GM10248 (cell line): ENCODE results near the gene SLC6A11.

Experiments
- CTCF ChIA-PET: fragments of 300-600 bp; sonication (Branson Sonifier 250); formaldehyde crosslinking; extraction: SDS; loops from one replicate; lab custom pipeline; 2021; ENCODE audit warnings: antibody characterized with exemption; lab: Yijun Ruan, JAX
- POLR2A ChIA-PET: fragments of 350-650 bp; sonication (Branson Sonifier 250); formaldehyde crosslinking; extraction: SDS; loops from one replicate; lab custom pipeline; 2020; ENCODE audit warnings: antibody characterized with exemption; lab: Yijun Ruan, JAX
- DNase-seq: peaks from one replicate; pipeline ENCODE4 v3.0.0; 2012; ENCODE audit errors: extremely low spot score
- TF ChIP-seq, protein P1 (sequence below): IDR thresholded peaks from 2 replicates; pipeline ENCODE4 v1.5.1; 2012; ENCODE audit warnings: mild to moderate bottlenecking, low read depth; ENCODE audit errors: extremely low read depth, missing control alignments, control extremely low read depth

The SLC6A11 gene

DNA sequence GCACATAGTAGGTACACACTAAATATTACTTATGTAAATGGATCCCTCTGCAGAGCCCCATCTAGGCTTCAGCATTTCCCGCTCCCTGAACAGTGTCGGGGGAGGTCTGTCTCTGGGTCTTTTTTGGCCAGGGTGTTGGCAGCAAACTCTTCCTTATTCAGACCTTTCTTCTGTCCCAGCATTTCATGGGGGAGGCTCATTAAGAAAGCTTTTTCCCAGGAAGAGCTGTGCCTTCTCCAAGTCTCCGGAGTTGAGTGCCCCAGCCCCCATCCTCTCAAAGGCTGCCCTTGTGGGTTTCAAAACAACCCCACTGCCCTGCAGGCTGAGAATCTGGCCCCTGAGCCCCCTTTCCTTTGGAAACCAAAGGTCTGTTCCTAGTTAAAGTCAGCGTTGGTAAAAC lies 25.1 kb downstream of the SLC6A11 start:
- DNase-seq = no peak
- TF ChIP-seq, protein P1, sequence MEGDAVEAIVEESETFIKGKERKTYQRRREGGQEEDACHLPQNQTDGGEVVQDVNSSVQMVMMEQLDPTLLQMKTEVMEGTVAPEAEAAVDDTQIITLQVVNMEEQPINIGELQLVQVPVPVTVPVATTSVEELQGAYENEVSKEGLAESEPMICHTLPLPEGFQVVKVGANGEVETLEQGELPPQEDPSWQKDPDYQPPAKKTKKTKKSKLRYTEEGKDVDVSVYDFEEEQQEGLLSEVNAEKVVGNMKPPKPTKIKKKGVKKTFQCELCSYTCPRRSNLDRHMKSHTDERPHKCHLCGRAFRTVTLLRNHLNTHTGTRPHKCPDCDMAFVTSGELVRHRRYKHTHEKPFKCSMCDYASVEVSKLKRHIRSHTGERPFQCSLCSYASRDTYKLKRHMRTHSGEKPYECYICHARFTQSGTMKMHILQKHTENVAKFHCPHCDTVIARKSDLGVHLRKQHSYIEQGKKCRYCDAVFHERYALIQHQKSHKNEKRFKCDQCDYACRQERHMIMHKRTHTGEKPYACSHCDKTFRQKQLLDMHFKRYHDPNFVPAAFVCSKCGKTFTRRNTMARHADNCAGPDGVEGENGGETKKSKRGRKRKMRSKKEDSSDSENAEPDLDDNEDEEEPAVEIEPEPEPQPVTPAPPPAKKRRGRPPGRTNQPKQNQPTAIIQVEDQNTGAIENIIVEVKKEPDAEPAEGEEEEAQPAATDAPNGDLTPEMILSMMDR = no peak
- POLR2A ChIA-PET = no interaction called here
- CTCF ChIA-PET = interaction anchor here (1.0 kb wide), 1 partner anchor 11 kb away, joined by 3 read pairs; no protein-coding TSS in a partner anchor

DNA sequence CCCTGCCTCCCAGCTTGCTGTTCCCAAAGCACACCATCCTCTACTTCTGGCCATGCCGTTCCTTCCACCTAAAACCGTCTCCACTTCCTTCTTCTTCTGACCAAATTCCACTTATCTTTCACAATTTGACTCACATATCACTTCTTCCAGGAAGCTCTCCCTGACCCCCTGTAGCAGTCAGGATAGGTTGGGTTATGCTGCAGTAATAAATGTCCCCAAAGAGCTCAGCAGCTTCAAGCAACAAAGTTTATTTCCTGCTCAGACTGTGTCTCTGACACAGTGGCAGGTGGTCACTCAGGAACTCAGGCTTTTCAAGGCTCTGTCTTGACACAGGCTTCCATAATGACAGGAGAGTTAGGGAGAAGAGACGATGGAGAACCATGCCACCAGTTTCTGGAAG lies 27.4 kb downstream of the SLC6A11 start:
- POLR2A ChIA-PET = no interaction called here
- no peak for DNase-seq
- CTCF ChIA-PET = interaction anchor here (1.1 to 1.2 kb wide), 2 partner anchors 12 to 105 kb away, joined by 3 to 4 read pairs; no protein-coding TSS in a partner anchor
- TF ChIP-seq, protein P1 = no peak

DNA sequence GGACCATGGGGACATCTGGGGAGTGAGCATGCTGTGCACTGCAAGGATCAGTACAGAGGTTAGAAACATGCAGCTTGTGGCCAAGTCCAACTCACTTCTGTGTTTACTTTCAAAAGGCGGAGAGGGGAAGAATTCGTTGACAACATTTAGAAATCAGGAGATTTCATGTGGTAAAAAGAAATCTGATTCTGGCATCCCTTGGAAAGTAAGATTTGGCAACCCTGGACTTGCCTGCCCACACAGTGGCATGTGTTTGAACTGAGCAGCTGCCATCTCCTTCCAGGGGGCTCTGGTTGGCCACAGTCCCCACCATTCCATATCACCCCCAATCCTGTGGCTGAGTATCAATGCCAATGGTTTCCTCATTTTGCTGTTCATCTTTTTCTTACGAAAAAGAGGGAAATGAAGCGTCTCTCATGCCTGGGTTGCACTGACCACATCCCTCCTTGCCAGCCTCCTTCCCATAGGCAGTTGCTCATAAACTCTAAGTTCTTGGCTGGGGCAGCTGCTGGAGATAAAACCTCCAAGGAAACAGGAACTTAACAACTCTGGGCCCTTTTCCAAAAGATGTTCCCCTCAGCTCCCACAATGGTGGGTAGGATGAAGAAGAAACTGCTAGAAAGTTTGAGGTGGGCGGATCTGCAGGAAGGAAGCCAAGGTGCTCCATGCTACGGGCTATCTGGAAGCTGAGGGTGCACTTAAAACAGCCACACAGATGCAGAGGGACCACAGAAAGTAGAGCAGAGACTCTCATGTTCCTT lies 29.2 kb downstream of the SLC6A11 start:
- CTCF ChIA-PET = no interaction called here
- no peak for DNase-seq

DNA sequence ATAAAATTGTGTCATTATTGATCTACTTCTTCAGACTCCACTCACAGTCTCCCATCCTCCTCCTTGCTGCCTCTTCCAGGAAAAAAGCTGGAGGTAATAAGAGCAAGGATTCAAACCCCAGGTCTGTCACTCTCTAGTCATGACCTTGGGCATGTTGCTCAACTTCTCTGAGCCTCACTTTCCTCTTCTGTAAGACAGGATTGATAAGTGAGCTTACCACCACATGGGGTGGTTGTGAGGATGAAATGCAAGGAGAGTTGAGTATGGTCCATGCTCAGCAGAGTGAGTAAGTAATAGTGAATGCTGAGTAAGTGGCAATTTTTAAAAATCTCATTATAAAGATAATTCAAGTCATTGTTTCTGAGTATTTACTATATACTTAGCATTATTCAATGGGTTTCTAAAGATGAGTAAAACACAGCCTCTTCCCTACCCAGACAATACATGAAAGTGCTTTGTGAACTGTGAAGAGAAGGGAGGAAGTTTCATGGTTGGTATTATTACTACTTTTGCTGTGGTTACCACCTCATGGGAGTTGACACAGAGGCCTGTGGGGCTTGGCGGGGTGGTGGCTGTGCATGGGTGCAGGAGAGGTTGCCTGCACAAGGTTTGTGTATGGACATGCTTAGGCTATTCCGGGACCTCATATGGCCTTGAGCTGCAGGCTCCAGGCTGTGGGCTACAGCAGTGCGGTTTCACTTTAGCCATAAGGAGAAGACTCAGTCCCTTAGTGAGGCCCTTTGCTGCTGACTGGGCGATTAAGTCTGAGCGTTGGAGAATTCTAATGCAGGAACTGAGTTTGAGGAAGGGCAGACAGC lies 30.0 kb downstream of the SLC6A11 start:
- ChIA-PET CTCF (no interaction called here), POLR2A (no interaction called here)
- DNase-seq = peak; percentile 27
- TF ChIP-seq, protein P1 = no peak

More for the DNA sequence above, 29.2 kb downstream of the SLC6A11 start:
- POLR2A ChIA-PET = no interaction called here
- TF ChIP-seq, protein P1 = no peak

DNA sequence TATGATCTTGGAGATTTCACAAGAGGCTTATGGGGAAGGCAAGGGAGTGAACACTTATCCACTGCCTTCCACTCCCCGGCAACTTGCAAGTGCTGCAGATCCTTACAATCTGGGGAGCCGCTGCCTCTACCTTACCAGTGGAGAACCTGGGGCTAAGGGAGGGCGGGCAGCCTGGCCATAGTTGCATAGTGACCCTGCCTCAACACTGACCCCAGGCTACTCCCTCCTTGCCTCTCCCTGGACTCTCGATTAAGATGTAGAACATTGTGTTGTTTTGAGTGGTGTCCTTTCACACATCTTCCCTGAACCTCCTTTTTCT lies 30.6 kb downstream of the SLC6A11 start:
- no peak for DNase-seq
- POLR2A ChIA-PET = no interaction called here
- TF ChIP-seq, protein P1 = no peak
- CTCF ChIA-PET = no interaction called here

DNA sequence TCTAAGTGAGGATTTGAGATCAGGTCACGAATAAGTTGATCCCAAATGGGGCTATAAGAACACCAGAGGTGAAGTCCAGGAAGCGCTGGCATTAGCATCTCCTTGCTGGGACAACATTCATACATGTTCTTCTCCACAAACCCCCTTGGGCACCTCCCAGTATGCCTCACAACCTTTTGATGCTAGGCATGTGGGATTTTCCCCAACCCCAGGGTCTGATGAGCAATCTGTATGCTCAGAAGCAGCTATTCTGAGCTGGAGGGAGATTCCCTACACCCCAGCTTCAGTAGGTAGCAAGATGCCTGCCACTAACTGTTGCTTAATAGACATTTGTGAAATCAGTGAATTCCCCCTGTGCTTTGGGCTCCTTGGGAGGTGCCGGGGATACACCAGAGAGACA lies 32.2 kb downstream of the SLC6A11 start:
- POLR2A ChIA-PET = no interaction called here

More for the DNA sequence above, 32.2 kb downstream of the SLC6A11 start:
- CTCF ChIA-PET = interaction anchor here (0.8 kb wide), 1 partner anchor 10 kb away, joined by 3 read pairs; no protein-coding TSS in a partner anchor
- TF ChIP-seq, protein P1 = no peak
- DNase-seq = peak; percentile 27
